HCT116 (cell line): ENCODE measurements around the gene PRRX2. TPM values are rescaled to one million over a fixed set of nuclear protein-coding genes. Genes with fewer than 3 reads are reported as not detected.

ENCODE experiments used
- ATAC-seq: fragments of 200-7000 bp; cut with Tn5 transposase; 2 replicates; pipeline ENCODE4 v1.9.1; 2020; ENCODE audit warnings: mild to moderate bottlenecking, moderate library complexity
- BruUV-seq: library from RNA; stranded (reverse); fragments of 400-500 nt; replicated peaks from 2 replicates; lab custom pipeline; 2021; lab: Mats Ljungman, UMichigan
- CTCF ChIA-PET: fragments of 300-600 bp; sonication (Branson Sonifier 250); formaldehyde crosslinking; loops from one replicate; lab custom pipeline; 2021; ENCODE audit warnings: antibody characterized with exemption; lab: Charles Lee
- POLR2A ChIA-PET: fragments of 300-600, 350-600 bp; sonication (Branson Sonifier 250); formaldehyde crosslinking; loops from one replicate; lab custom pipeline; 2021; ENCODE audit warnings: antibody characterized with exemption; lab: Charles Lee
- RAD21 ChIA-PET, 2 experiments: fragments of 300-600 bp; sonication (Branson Sonifier 250); formaldehyde crosslinking; loops; one replicate each; lab custom pipeline; 2023; ENCODE audit warnings: low total read pairs in 2 of 2; ENCODE audit not compliant: uncharacterized antibody in 2 of 2, unreplicated experiment in 2 of 2, low non-redundant PET in 1 of 2; lab: Charles Lee
- DNase-seq: peaks from one replicate; pipeline ENCODE4 v3.0.0-alpha.2; 2010; ENCODE audit warnings: low read depth, low spot score
- H2AFZ ChIP-seq: fragments of 200-600 bp; shearing (Covaris generic), sonication (generic); 2 replicates; pipeline ENCODE4 v1.6.1; 2017; ENCODE audit warnings: low read depth, mixed run types, mixed read lengths, antibody characterized with exemption, low read length; ENCODE audit not compliant: poor library complexity, severe bottlenecking
- H3K27ac ChIP-seq: 2 replicates; pipeline ENCODE4 v1.5.1; 2012; ENCODE audit warnings: low read depth, low read length
- H3K27me3 ChIP-seq: fragments of 200-600 bp; sonication (generic); 2 replicates; pipeline ENCODE4 v1.6.1; 2016; ENCODE audit warnings: mixed run types, low read length, mixed read lengths; ENCODE audit not compliant: insufficient read depth
- H3K36me3 ChIP-seq, 2 experiments: fragments of 200-500 bp in 1 of 2; fragments of 200-600 bp in 1 of 2; sonication (Bioruptor generic) in 1 of 2; sonication (generic) in 1 of 2; 2 replicates each; pipeline versions ENCODE4 v1.5.1 to v1.6.1; 2014 to 2016; ENCODE audit warnings: low read length in 2 of 2, inconsistent platforms in 1 of 2, mixed read lengths in 1 of 2, mixed run types in 1 of 2; ENCODE audit not compliant: insufficient read depth in 2 of 2, control insufficient read depth in 1 of 2
- H3K4me1 ChIP-seq, 2 experiments: fragments of 200-600 bp in 1 of 2; sonication (generic) in 1 of 2; 2 replicates each; pipeline versions ENCODE4 v1.5.1 to v1.6.1; 2012 to 2017; ENCODE audit warnings: low read length in 2 of 2, inconsistent platforms in 1 of 2, mild to moderate bottlenecking in 1 of 2, mixed read lengths in 1 of 2, mixed run types in 1 of 2, moderate library complexity in 1 of 2; ENCODE audit not compliant: insufficient read depth in 2 of 2, control insufficient read depth in 1 of 2
- H3K4me2 ChIP-seq: fragments of 200-600 bp; sonication (generic); 2 replicates; pipeline ENCODE4 v1.6.1; 2017; ENCODE audit warnings: mixed run types, low read length, mixed read lengths
- H3K4me3 ChIP-seq, 2 experiments: fragments of 200-600 bp in 1 of 2; sonication (generic) in 1 of 2; replicated peaks in 1 of 2; 2 replicates each; pipeline ENCODE4 v1.5.1; 2011 to 2016; ENCODE audit warnings: low read length in 2 of 2, control low read depth in 1 of 2, low read depth in 1 of 2, mild to moderate bottlenecking in 1 of 2, mixed read lengths in 1 of 2, mixed run types in 1 of 2
- H3K79me2 ChIP-seq: fragments of 200-600 bp; sonication (generic); 2 replicates; pipeline ENCODE4 v1.6.1; 2017; ENCODE audit warnings: mild to moderate bottlenecking, mixed run types, low read length, moderate library complexity, mixed read lengths; ENCODE audit not compliant: insufficient read depth
- H3K9ac ChIP-seq: fragments of 200-600 bp; sonication (generic); 2 replicates; pipeline ENCODE4 v1.6.1; 2016; ENCODE audit warnings: low read length, mixed read lengths
- H3K9me2 ChIP-seq: fragments of 200-600 bp; sonication (generic), shearing (Covaris generic); 2 replicates; pipeline ENCODE4 v1.6.1; 2017; ENCODE audit warnings: mixed run types, mild to moderate bottlenecking, moderate library complexity; ENCODE audit not compliant: insufficient read depth
- H3K9me3 ChIP-seq, 2 experiments: fragments of 200-500 bp in 1 of 2; fragments of 200-600 bp in 1 of 2; sonication (Bioruptor generic) in 1 of 2; sonication (generic) in 1 of 2; 2 replicates each; pipeline ENCODE4 v1.6.1; 2014 to 2017; ENCODE audit warnings: low read length in 2 of 2, mixed read lengths in 2 of 2, inconsistent platforms in 1 of 2, low read depth in 1 of 2, mild to moderate bottlenecking in 1 of 2, mixed run types in 1 of 2, moderate library complexity in 1 of 2; ENCODE audit not compliant: control insufficient read depth in 1 of 2, insufficient read depth in 1 of 2
- H4K20me1 ChIP-seq: fragments of 200-600 bp; sonication (generic), shearing (Covaris generic); 2 replicates; pipeline ENCODE4 v1.6.1; 2017; ENCODE audit warnings: mixed run types, mild to moderate bottlenecking, moderate library complexity; ENCODE audit not compliant: insufficient read depth
- EGR1 ChIP-seq: IDR thresholded peaks from 2 replicates; pipeline ENCODE4 v1.6.1; 2012; ENCODE audit warnings: low read depth
- ELF1 ChIP-seq: IDR thresholded peaks from 2 replicates; pipeline ENCODE4 v1.6.1; 2012; ENCODE audit warnings: low read depth, borderline replicate concordance
- FOSL1 ChIP-seq: IDR thresholded peaks from 2 replicates; pipeline ENCODE4 v1.6.1; 2012; ENCODE audit warnings: low read depth
- JUND ChIP-seq: IDR thresholded peaks from 2 replicates; pipeline ENCODE4 v1.6.1; 2012
- POLR2AphosphoS5 ChIP-seq: IDR thresholded peaks from 2 replicates; pipeline ENCODE4 v1.6.1; 2011; ENCODE audit warnings: mild to moderate bottlenecking, low read depth, low read length, moderate library complexity
- RAD21 ChIP-seq: IDR thresholded peaks from 2 replicates; pipeline ENCODE4 v1.6.1; 2012; ENCODE audit warnings: low read depth, mild to moderate bottlenecking
- SIN3A ChIP-seq: IDR thresholded peaks from 2 replicates; pipeline ENCODE4 v1.6.1; 2012; ENCODE audit warnings: low read depth
- SP1 ChIP-seq: IDR thresholded peaks from 2 replicates; pipeline ENCODE4 v1.6.1; 2012; ENCODE audit warnings: low read depth
- SRF ChIP-seq: IDR thresholded peaks from 2 replicates; pipeline ENCODE4 v1.6.1; 2012; ENCODE audit warnings: low read depth
- TCF7L2 ChIP-seq: IDR thresholded peaks from 2 replicates; pipeline ENCODE4 v1.7.0; 2011; ENCODE audit warnings: borderline replicate concordance, inconsistent platforms; ENCODE audit not compliant: insufficient read depth, insufficient read length; ENCODE audit errors: extremely low read depth
- intact Hi-C: fragments of 100-400 bp; cut with micrococcal nuclease; formaldehyde crosslinking; loops from 2 replicates; pipeline ENCODE4 v1.10.0; 2022
- total RNA-seq: library from RNA; stranded (reverse); gene quantifications from one replicate; pipeline ENCODE4 v1.2.1, GENCODE V29; 2021; ENCODE audit not compliant: unreplicated experiment
- TF ChIP-seq, protein P1 (sequence below), 3 experiments: fragments of 200-600 bp in 1 of 3; sonication (generic) in 1 of 3; IDR thresholded peaks in 2 of 3; conservative IDR thresholded peaks in 1 of 3; 2 replicates each; pipeline ENCODE4 v1.5.1; 2012 to 2017; ENCODE audit warnings: low read depth in 2 of 3, low read length in 2 of 3, antibody characterized with exemption in 1 of 3, borderline replicate concordance in 1 of 3, control low read depth in 1 of 3, mild to moderate bottlenecking in 1 of 3, mixed read lengths in 1 of 3, mixed run types in 1 of 3, moderate library complexity in 1 of 3; ENCODE audit not compliant: insufficient read depth in 1 of 3

Gene PRRX2
- total RNA-seq, 1 experiment from 2014 or later: 25.5 TPM

- BruUV-seq: no TSS peak
- Histone ChIP-seq H3K9me3 (no peaks in the 10 kb centered on the region), H2AFZ (no peak overlapping the region), H3K4me1 (peaks cover 10 to 17% of the 10 kb centered on the region in 2 experiments; a peak in 3 of 4 replicates), H4K20me1 (no peaks in the 10 kb centered on the region), H3K27ac (no peak overlapping the region; the same call in 1 of the 2 replicates), H3K9ac (peak overlapping the region; percentile 79), H3K4me2 (peak overlapping the region; percentile 97), H3K79me2 (peaks cover 51% of the 10 kb centered on the region), H3K4me3 (peak overlapping the region; percentile 85 to 95), H3K9me2 (no peaks in the 10 kb centered on the region), H3K27me3 (no peaks in the 10 kb centered on the region), H3K36me3 (peaks cover 9 to 17% of the 10 kb centered on the region in 2 experiments; a peak in 3 of 4 replicates)
- TF ChIP-seq FOSL1: no peak
- TF ChIP-seq RAD21: no peak
- TF ChIP-seq SRF: no peak
- TF ChIP-seq SIN3A: no peak
- no peak for TF ChIP-seq POLR2AphosphoS5
- no peak for TF ChIP-seq JUND
- no peak for TF ChIP-seq ELF1
- TF ChIP-seq, protein P1, sequence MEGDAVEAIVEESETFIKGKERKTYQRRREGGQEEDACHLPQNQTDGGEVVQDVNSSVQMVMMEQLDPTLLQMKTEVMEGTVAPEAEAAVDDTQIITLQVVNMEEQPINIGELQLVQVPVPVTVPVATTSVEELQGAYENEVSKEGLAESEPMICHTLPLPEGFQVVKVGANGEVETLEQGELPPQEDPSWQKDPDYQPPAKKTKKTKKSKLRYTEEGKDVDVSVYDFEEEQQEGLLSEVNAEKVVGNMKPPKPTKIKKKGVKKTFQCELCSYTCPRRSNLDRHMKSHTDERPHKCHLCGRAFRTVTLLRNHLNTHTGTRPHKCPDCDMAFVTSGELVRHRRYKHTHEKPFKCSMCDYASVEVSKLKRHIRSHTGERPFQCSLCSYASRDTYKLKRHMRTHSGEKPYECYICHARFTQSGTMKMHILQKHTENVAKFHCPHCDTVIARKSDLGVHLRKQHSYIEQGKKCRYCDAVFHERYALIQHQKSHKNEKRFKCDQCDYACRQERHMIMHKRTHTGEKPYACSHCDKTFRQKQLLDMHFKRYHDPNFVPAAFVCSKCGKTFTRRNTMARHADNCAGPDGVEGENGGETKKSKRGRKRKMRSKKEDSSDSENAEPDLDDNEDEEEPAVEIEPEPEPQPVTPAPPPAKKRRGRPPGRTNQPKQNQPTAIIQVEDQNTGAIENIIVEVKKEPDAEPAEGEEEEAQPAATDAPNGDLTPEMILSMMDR (IDR thresholded peaks at IDR 0.05 in 2 of 3, conservative IDR thresholded peaks at IDR 0.05 in 1 of 3; ENCODE audit: borderline replicate concordance in 1 of 3, insufficient read depth in 1 of 3, low read depth in 2 of 3, low read length in 2 of 3): no peak
- TF ChIP-seq TCF7L2: no peak
- no peak for TF ChIP-seq SP1
- TF ChIP-seq EGR1: no peak
- CTCF ChIA-PET: interaction anchor here (0.9 to 2.6 kb wide), 5 partner anchors 12 to 509 kb away, joined by 3 to 7 read pairs (median 4); no protein-coding TSS in a partner anchor
- RAD21 ChIA-PET: no interaction called here
- POLR2A ChIA-PET: no interaction called here
- intact Hi-C loops: loop anchor here (5.0 kb wide), 1 partner anchor 87 kb away; no protein-coding TSS in a partner anchor
- no peak for DNase-seq
- ATAC-seq: no peak
Observed at GRCh38 chr9:129640086-129640870, 25.2 kb upstream of the PRRX2 start.
